Endothelial cell of umbilical vein (primary cell): Measurements from ENCODE around the gene MAPT. TPM values are rescaled to one million over a fixed set of nuclear protein-coding genes. Genes with fewer than 3 reads are reported as not detected.

Experiments
- BruUV-seq: library from RNA; stranded (reverse); fragments of 400-500 nt; replicated peaks from 2 replicates; lab custom pipeline; 2021; lab: Mats Ljungman, UMichigan
- CTCF ChIA-PET: fragments of 300-600, 350-600 bp; sonication (Branson Sonifier 250); formaldehyde crosslinking; loops from one replicate; lab custom pipeline; 2021; ENCODE audit warnings: antibody characterized with exemption, inconsistent platforms; lab: Charles Lee
- POLR2A ChIA-PET: fragments of 300-600, 350-600 bp; sonication (Branson Sonifier 250); formaldehyde crosslinking; loops from one replicate; lab custom pipeline; 2021; ENCODE audit warnings: antibody characterized with exemption, inconsistent platforms; lab: Charles Lee
- DNase-seq: peaks from one replicate; pipeline ENCODE4 v3.0.0-alpha.2; 2011; ENCODE audit warnings: low read depth, low spot score
- FAIRE-seq: peaks from 2 replicates; lab custom pipeline; 2011; peaks lifted over from hg19 to GRCh38; lab: Jason Lieb, UNC
- H2AFZ ChIP-seq: 2 replicates; pipeline ENCODE4 v1.6.0; 2012; ENCODE audit warnings: low read depth, low read length, control low read depth, inconsistent platforms
- H3K27ac ChIP-seq: 2 replicates; pipeline ENCODE4 v1.5.1; 2011; ENCODE audit warnings: low read depth, mild to moderate bottlenecking, control low read depth, low read length, moderate library complexity; ENCODE audit not compliant: insufficient read depth
- H3K27me3 ChIP-seq, 2 experiments: 2 replicates each; pipeline versions ENCODE4 v1.6.0 to v1.6.1; 2011; ENCODE audit warnings: low read length in 2 of 2, mixed read lengths in 1 of 2; ENCODE audit not compliant: control insufficient read depth in 2 of 2, insufficient read depth in 2 of 2
- H3K36me3 ChIP-seq, 2 experiments: 2 replicates in 1 of 2; 3 replicates in 1 of 2; pipeline ENCODE4 v1.5.1; 2011; ENCODE audit warnings: low read length in 2 of 2, mild to moderate bottlenecking in 1 of 2, moderate library complexity in 1 of 2; ENCODE audit not compliant: control insufficient read depth in 2 of 2, insufficient read depth in 2 of 2; ENCODE audit errors: extremely low read depth in 1 of 2
- H3K4me1 ChIP-seq: 3 replicates; pipeline ENCODE4 v1.5.1; 2011; ENCODE audit warnings: mild to moderate bottlenecking, low read length; ENCODE audit not compliant: control insufficient read depth, insufficient read depth; ENCODE audit errors: extremely low read depth
- H3K4me2 ChIP-seq: 2 replicates; pipeline ENCODE4 v1.6.1; 2011; ENCODE audit warnings: low read length, control low read depth, mixed read lengths; ENCODE audit not compliant: insufficient read depth
- H3K4me3 ChIP-seq, 3 experiments: fragments of 200-600 bp in 1 of 3; sonication (generic), shearing (Covaris generic) in 1 of 3; replicated peaks in 1 of 3; 2 replicates each; pipeline ENCODE4 v1.5.1; 2011 to 2016; ENCODE audit warnings: control low read depth in 3 of 3, low read length in 3 of 3, mild to moderate bottlenecking in 2 of 3, inconsistent platforms in 1 of 3, low read depth in 1 of 3, moderate library complexity in 1 of 3; ENCODE audit not compliant: insufficient read depth in 1 of 3
- H3K79me2 ChIP-seq: 2 replicates; pipeline ENCODE4 v1.6.0; 2012; ENCODE audit warnings: low read length, inconsistent platforms; ENCODE audit not compliant: control insufficient read depth, insufficient read depth
- H3K9ac ChIP-seq: replicated peaks from 2 replicates; pipeline ENCODE3; 2011; ENCODE audit warnings: low read length, control low read depth; ENCODE audit not compliant: insufficient read depth; ENCODE audit errors: extremely low read depth
- H3K9me1 ChIP-seq: replicated peaks from 3 replicates; pipeline ENCODE4 v1.6.0; 2011; ENCODE audit warnings: mild to moderate bottlenecking, low read length; ENCODE audit not compliant: control insufficient read depth, insufficient read depth; ENCODE audit errors: extremely low read depth
- H3K9me3 ChIP-seq: replicated peaks from 2 replicates; pipeline ENCODE4 v1.5.1; 2012; ENCODE audit warnings: low read length, inconsistent platforms; ENCODE audit not compliant: control insufficient read depth, insufficient read depth
- H4K20me1 ChIP-seq: replicated peaks from 2 replicates; pipeline ENCODE3; 2011; ENCODE audit warnings: mild to moderate bottlenecking, low read length; ENCODE audit not compliant: control insufficient read depth, insufficient read depth; ENCODE audit errors: extremely low read depth
- CTCF ChIP-seq, 2 donors: IDR thresholded peaks; 1 replicate in 1 of 2; 2 replicates in 1 of 2; pipeline ENCODE4 v1.5.1; 2011; ENCODE audit warnings: low read length in 2 of 2, mild to moderate bottlenecking in 2 of 2, moderate library complexity in 2 of 2, control low read depth in 1 of 2, inconsistent platforms in 1 of 2, low read depth in 1 of 2; ENCODE audit not compliant: insufficient read depth in 1 of 2; ENCODE audit errors: extremely low read depth in 1 of 2
- EZH2 ChIP-seq: IDR thresholded peaks from 2 replicates; pipeline ENCODE4 v1.6.1; 2012; ENCODE audit warnings: borderline replicate concordance, low read depth, mild to moderate bottlenecking, moderate library complexity, low read length, inconsistent platforms; ENCODE audit not compliant: severe bottlenecking
- FOS ChIP-seq: IDR thresholded peaks from 2 replicates; pipeline ENCODE4 v1.6.1; 2011; ENCODE audit warnings: mild to moderate bottlenecking, low read length, moderate library complexity, borderline replicate concordance; ENCODE audit not compliant: insufficient read depth
- GATA2 ChIP-seq: IDR thresholded peaks from 2 replicates; pipeline ENCODE4 v1.7.0; 2011; ENCODE audit warnings: low read depth, mild to moderate bottlenecking, moderate library complexity, mixed read lengths, low read length; ENCODE audit not compliant: insufficient read length, insufficient read depth
- JUN ChIP-seq: IDR thresholded peaks from 2 replicates; pipeline ENCODE4 v1.6.1; 2011; ENCODE audit warnings: borderline replicate concordance, low read depth; ENCODE audit not compliant: insufficient read length, insufficient read depth
- MYC ChIP-seq: IDR thresholded peaks from one replicate; pipeline ENCODE4 v1.6.1; 2011; ENCODE audit warnings: mild to moderate bottlenecking, low read depth, low read length
- POLR2AphosphoS5 ChIP-seq: IDR thresholded peaks from 2 replicates; pipeline ENCODE4 v1.6.1; 2012; ENCODE audit warnings: low read depth, mild to moderate bottlenecking, control low read depth, low read length, moderate library complexity; ENCODE audit not compliant: insufficient read depth
- dilution Hi-C: fragments of 300-500 bp; cut with MboI; formaldehyde crosslinking; loops from one replicate; pipeline ENCODE4 v1.15.0; 2019; ENCODE audit warnings: low sequenced_read_pairs; ENCODE audit not compliant: extremely low pct_ligation_motif_present
- intact Hi-C: fragments of 100-400 bp; cut with micrococcal nuclease; formaldehyde crosslinking; loops from one replicate; pipeline ENCODE4 v1.10.0; 2022
- polyA plus RNA-seq, 4 experiments: library from polyadenylated mRNA; depleted of rRNA in 3 of 4; stranded (reverse) in 3 of 4; unstranded in 1 of 4; fragments of >200 nt; gene quantifications; 2 replicates each; pipeline versions ENCODE4 v1.2.1 to v1.2.3, GENCODE V29; 2011 to 2012; ENCODE audit warnings: missing spikeins in 1 of 4
- total RNA-seq: library from RNA; stranded (reverse); gene quantifications from 2 replicates; pipeline ENCODE4 v1.2.3, GENCODE V29; 2021
- TF ChIP-seq, protein P1 (sequence below): IDR thresholded peaks from 2 replicates; pipeline ENCODE4 v1.6.1; 2011; ENCODE audit not compliant: insufficient read depth, insufficient read length

Gene MAPT
- total and polyA plus RNA-seq, 2 donors (not counting 3 experiments of a cell fraction or from before 2014, with no cell fraction given): 0.04 to 0.51 TPM

- Histone ChIP-seq H3K9ac (no peak overlapping the region), H3K4me3 (no peak overlapping the region), H3K27me3 (peaks cover 0 to 2% of the 10 kb centered on the region in 2 experiments), H3K36me3 (no peaks in the 10 kb centered on the region), H3K27ac (no peak overlapping the region), H3K4me1 (no peaks in the 10 kb centered on the region), H3K79me2 (no peaks in the 10 kb centered on the region), H3K4me2 (no peak overlapping the region), H4K20me1 (no peaks in the 10 kb centered on the region), H2AFZ (no peak overlapping the region), H3K9me3 (no peaks in the 10 kb centered on the region), H3K9me1 (no peaks in the 10 kb centered on the region)
- CTCF ChIA-PET: interaction anchor here (0.6 to 1.2 kb wide), 2 partner anchors 14 to 29 kb away, joined by 3 read pairs; no protein-coding TSS in a partner anchor
- POLR2A ChIA-PET: no interaction called here
- BruUV-seq: no TSS peak
- no peak for TF ChIP-seq EZH2
- no peak for TF ChIP-seq JUN
- no peak for TF ChIP-seq MYC
- TF ChIP-seq CTCF (IDR thresholded peaks at IDR 0.05; ENCODE audit: extremely low read depth in 1 of 2, insufficient read depth in 1 of 2, low read depth in 1 of 2, low read length in 2 of 2): no peak
- TF ChIP-seq GATA2: no peak
- no peak for TF ChIP-seq FOS
- no peak for TF ChIP-seq POLR2AphosphoS5
- TF ChIP-seq, protein P1, sequence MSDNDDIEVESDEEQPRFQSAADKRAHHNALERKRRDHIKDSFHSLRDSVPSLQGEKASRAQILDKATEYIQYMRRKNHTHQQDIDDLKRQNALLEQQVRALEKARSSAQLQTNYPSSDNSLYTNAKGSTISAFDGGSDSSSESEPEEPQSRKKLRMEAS: no peak
- intact Hi-C loops: no loop called here
- dilution Hi-C loops: no loop called here
- no peak for DNase-seq
- FAIRE-seq: no peak
Measured at GRCh38 chr17:45977976-45978626, 83.7 kb downstream of the MAPT start.
